Loucy (cell line): Measurements from ENCODE around the gene TMEM94.

Experiments used
- H2AFZ ChIP-seq: fragments of 200-600 bp; sonication (generic); 2 replicates; pipeline ENCODE4 v1.6.0; 2016; ENCODE audit warnings: antibody characterized with exemption, mild to moderate bottlenecking, low read length, moderate library complexity
- H3F3A ChIP-seq: fragments of 200-600 bp; 2 replicates; pipeline ENCODE4 v1.6.0; 2016; ENCODE audit warnings: antibody characterized with exemption, low read depth, mild to moderate bottlenecking
- H3K27me3 ChIP-seq: fragments of 200-600 bp; sonication (generic); 2 replicates; pipeline ENCODE4 v1.6.1; 2014; ENCODE audit warnings: low read length, mild to moderate bottlenecking; ENCODE audit not compliant: insufficient read depth, poor library complexity, severe bottlenecking
- H3K36me3 ChIP-seq: fragments of 200-600 bp; sonication (generic); 2 replicates; pipeline ENCODE4 v1.6.1; 2016; ENCODE audit warnings: low read length; ENCODE audit not compliant: insufficient read depth
- H3K4me1 ChIP-seq: fragments of 200-600 bp; sonication (generic); 2 replicates; pipeline ENCODE4 v1.5.1; 2014; ENCODE audit warnings: low read length, mild to moderate bottlenecking; ENCODE audit not compliant: insufficient read depth, poor library complexity, severe bottlenecking
- H3K4me2 ChIP-seq: fragments of 200-600 bp; sonication (generic); 2 replicates; pipeline ENCODE4 v1.6.0; 2014; ENCODE audit warnings: antibody characterized with exemption, low read length, low read depth, mild to moderate bottlenecking; ENCODE audit not compliant: poor library complexity, severe bottlenecking
- H3K4me3 ChIP-seq: fragments of 200-600 bp; sonication (generic); 2 replicates; pipeline ENCODE4 v1.5.1; 2014; ENCODE audit warnings: low read length, mild to moderate bottlenecking, mixed read lengths; ENCODE audit not compliant: poor library complexity, severe bottlenecking
- H3K79me2 ChIP-seq: fragments of 200-600 bp; sonication (generic); 2 replicates; pipeline ENCODE4 v1.6.1; 2014; ENCODE audit warnings: low read length; ENCODE audit not compliant: insufficient read depth
- H3K9ac ChIP-seq: fragments of 200-600 bp; sonication (generic); 2 replicates; pipeline ENCODE4 v1.6.0; 2014; ENCODE audit warnings: mild to moderate bottlenecking, low read depth, low read length, moderate library complexity; ENCODE audit not compliant: poor library complexity, severe bottlenecking
- H3K9me2 ChIP-seq: fragments of 200-600 bp; sonication (generic); replicated peaks from 2 replicates; pipeline ENCODE4 v1.6.1; 2016; ENCODE audit warnings: low read depth, low read length, mixed read lengths
- H3K9me3 ChIP-seq: fragments of 200-600 bp; sonication (generic); 2 replicates; pipeline ENCODE4 v1.6.1; 2014; ENCODE audit warnings: mild to moderate bottlenecking, antibody characterized with exemption, low read length, low read depth; ENCODE audit not compliant: insufficient read depth
- H4K20me1 ChIP-seq: fragments of 200-600 bp; sonication (generic); 2 replicates; pipeline ENCODE4 v1.6.0; 2014; ENCODE audit warnings: antibody characterized with exemption, low read length, mild to moderate bottlenecking; ENCODE audit not compliant: insufficient read depth, poor library complexity, severe bottlenecking
- CTCF ChIP-seq: fragments of 200-600 bp; sonication (generic); conservative IDR thresholded peaks from 2 replicates; pipeline ENCODE4 v1.5.1; 2014; ENCODE audit warnings: mild to moderate bottlenecking, antibody characterized with exemption, low read length
- EZH2phosphoT487 ChIP-seq: fragments of 200-600 bp; IDR thresholded peaks from 2 replicates; pipeline ENCODE4 v1.6.1; 2018; ENCODE audit warnings: antibody characterized with exemption, mild to moderate bottlenecking, moderate library complexity, borderline replicate concordance

TMEM94 gene

GRCh38 chr17:75474736-75475135, 18.3 kb downstream of the TMEM94 start:
- Histone ChIP-seq H4K20me1 (no peaks in the 10 kb centered on the region), H3K27me3 (no peaks in the 10 kb centered on the region), H3K4me3 (no peak overlapping the region), H3K9me2 (no peaks in the 10 kb centered on the region), H3K4me1 (no peaks in the 10 kb centered on the region), H2AFZ (no peak overlapping the region), H3K9me3 (no peaks in the 10 kb centered on the region), H3K79me2 (no peaks in the 10 kb centered on the region), H3K36me3 (peaks cover 13% of the 10 kb centered on the region; the same call in 1 of the 2 replicates), H3F3A (no peaks in the 10 kb centered on the region), H3K9ac (no peak overlapping the region), H3K4me2 (no peak overlapping the region)
- no peak for TF ChIP-seq CTCF
- no peak for TF ChIP-seq EZH2phosphoT487

- Histone ChIP-seq H3K79me2 (no peaks in the 10 kb centered on the region), H3K4me2 (no peak overlapping the region), H3K9ac (no peak overlapping the region), H3K9me3 (no peaks in the 10 kb centered on the region), H4K20me1 (no peaks in the 10 kb centered on the region), H3K4me1 (no peaks in the 10 kb centered on the region), H3K9me2 (no peaks in the 10 kb centered on the region), H3K4me3 (no peak overlapping the region), H2AFZ (no peak overlapping the region), H3K36me3 (peaks cover 13% of the 10 kb centered on the region; the same call in 1 of the 2 replicates), H3F3A (no peaks in the 10 kb centered on the region), H3K27me3 (no peaks in the 10 kb centered on the region)
- TF ChIP-seq EZH2phosphoT487: no peak
- TF ChIP-seq CTCF: no peak
These were observed 18.9 kb downstream of the TMEM94 start for GRCh38 chr17:75475144-75475835.

GRCh38 chr17:75475851-75476250, 19.4 kb downstream of the TMEM94 start:
- H3F3A ChIP-seq: no peaks in the 10 kb centered on the region
- no peak overlapping the region for H3K4me2 ChIP-seq
- no peaks in the 10 kb centered on the region for H3K9me2 ChIP-seq
- H4K20me1 ChIP-seq: no peaks in the 10 kb centered on the region
- H3K9ac ChIP-seq: no peak overlapping the region
- no peak for TF ChIP-seq CTCF
- TF ChIP-seq EZH2phosphoT487: no peak
- no peaks in the 10 kb centered on the region for H3K79me2 ChIP-seq
- no peaks in the 10 kb centered on the region for H3K27me3 ChIP-seq
- H3K4me1 ChIP-seq: no peaks in the 10 kb centered on the region
- H3K36me3 ChIP-seq: peaks cover 13% of the 10 kb centered on the region; the same call in 1 of the 2 replicates
- no peak overlapping the region for H2AFZ ChIP-seq
- no peak overlapping the region for H3K4me3 ChIP-seq
- H3K9me3 ChIP-seq: no peaks in the 10 kb centered on the region
